K562 (cell line): ENCODE results near the gene MYBPH. TPM values are rescaled to one million over a fixed set of nuclear protein-coding genes. Genes with fewer than 3 reads are reported as not detected.

ENCODE experiments used
- ATAC-seq: fragments of 200-7000 bp; cut with Tn5 transposase; 3 replicates; pipeline ENCODE4 v1.9.1; 2020; ENCODE audit warnings: moderate library complexity
- BruUV-seq: library from RNA; stranded (reverse); fragments of 400-500 nt; replicated peaks from 2 replicates; lab custom pipeline; 2021; lab: Mats Ljungman, UMichigan
- CTCF ChIA-PET: fragments of 300-600 bp; formaldehyde crosslinking; extraction: SDS; loops from one replicate; lab custom pipeline; 2021; ENCODE audit warnings: low intra/inter-chr PET ratio; lab: Yijun Ruan, JAX
- POLR2A ChIA-PET: fragments of 300-600, 350-650 bp; sonication (Branson Sonifier 250); formaldehyde crosslinking; extraction: SDS; loops from one replicate; lab custom pipeline; 2021; ENCODE audit warnings: antibody characterized with exemption, inconsistent platforms; lab: Yijun Ruan, JAX
- DNase-seq, 4 experiments: peaks; one replicate each; pipeline versions ENCODE4 v3.0.0 to v3.0.0-alpha.2; 2011 to 2018; ENCODE audit warnings: low spot score in 3 of 4, mixed read lengths in 3 of 4; ENCODE audit errors: extremely low read depth in 1 of 4
- FAIRE-seq: peaks from 2 replicates; lab custom pipeline; 2011; peaks lifted over from hg19 to GRCh38; lab: Jason Lieb, UNC
- H2AFZ ChIP-seq: 2 replicates; pipeline ENCODE4 v1.6.0; 2011; ENCODE audit warnings: low read depth, low read length, control low read depth, inconsistent platforms
- H3K27ac ChIP-seq: fragments of 200-600 bp; 3 replicates; pipeline ENCODE4 v1.8.0; 2011; ENCODE audit warnings: low read depth, mild to moderate bottlenecking, control low read depth, inconsistent platforms, low read length, moderate library complexity, mixed read lengths; ENCODE audit errors: extremely low read depth
- H3K27me3 ChIP-seq, 2 experiments: fragments of 300-600 bp in 1 of 2; 2 replicates in 1 of 2; 3 replicates in 1 of 2; pipeline versions ENCODE4 v1.6.0 to v1.8.0; 2011; ENCODE audit warnings: inconsistent platforms in 2 of 2, low read length in 2 of 2, mild to moderate bottlenecking in 1 of 2, mixed read lengths in 1 of 2, moderate library complexity in 1 of 2; ENCODE audit not compliant: control insufficient read depth in 2 of 2, insufficient read depth in 2 of 2
- H3K36me3 ChIP-seq: fragments of 300-600 bp; 3 replicates; pipeline ENCODE4 v1.8.0; 2011; ENCODE audit warnings: mild to moderate bottlenecking, low read length, inconsistent platforms; ENCODE audit not compliant: control insufficient read depth, insufficient read depth
- H3K4me1 ChIP-seq, 2 experiments: fragments of 200-600 bp in 1 of 2; replicated peaks in 1 of 2; 2 replicates in 1 of 2; 3 replicates in 1 of 2; pipeline versions ENCODE4 v1.5.1 to v1.8.0; 2011; ENCODE audit warnings: inconsistent platforms in 2 of 2, low read length in 2 of 2, mild to moderate bottlenecking in 1 of 2, mixed read lengths in 1 of 2, moderate library complexity in 1 of 2; ENCODE audit not compliant: control insufficient read depth in 2 of 2, insufficient read depth in 2 of 2
- H3K4me2 ChIP-seq: 2 replicates; pipeline ENCODE4 v1.6.1; 2011; ENCODE audit warnings: low read length, control low read depth, inconsistent platforms, mixed read lengths; ENCODE audit not compliant: insufficient read depth
- H3K4me3 ChIP-seq: fragments of 200-600 bp; sonication (generic), shearing (Covaris generic); 2 replicates; pipeline ENCODE4 v1.5.1; 2016; ENCODE audit warnings: control low read depth, inconsistent platforms
- H3K79me2 ChIP-seq: fragments of 200-600 bp; 3 replicates; pipeline ENCODE4 v1.8.0; 2011; ENCODE audit warnings: low read length, inconsistent platforms; ENCODE audit not compliant: control insufficient read depth, insufficient read depth
- H3K9ac ChIP-seq, 2 experiments: 2 replicates each; pipeline versions ENCODE4 v1.6.0 to v1.6.1; 2011; ENCODE audit warnings: low read depth in 2 of 2, low read length in 2 of 2, control low read depth in 1 of 2, inconsistent platforms in 1 of 2, mild to moderate bottlenecking in 1 of 2, mixed read lengths in 1 of 2; ENCODE audit not compliant: insufficient read depth in 1 of 2
- H3K9me1 ChIP-seq: one replicate; pipeline ENCODE4 v1.6.0; 2011; ENCODE audit warnings: inconsistent platforms, mild to moderate bottlenecking, low read length, moderate library complexity; ENCODE audit not compliant: control insufficient read depth, insufficient read depth
- H3K9me3 ChIP-seq: replicated peaks from 2 replicates; pipeline ENCODE4 v1.5.1; 2011; ENCODE audit warnings: low read depth, low read length, inconsistent platforms; ENCODE audit not compliant: control insufficient read depth, insufficient read depth
- H4K20me1 ChIP-seq: replicated peaks from 2 replicates; pipeline ENCODE4 v1.6.1; 2011; ENCODE audit warnings: low read length, inconsistent platforms, mixed read lengths; ENCODE audit not compliant: control insufficient read depth, insufficient read depth
- BRD9 ChIP-seq: fragments of 450-650 bp; IDR thresholded peaks from 2 replicates; pipeline ENCODE4 v1.6.1; 2018; ENCODE audit warnings: low read depth; ENCODE audit not compliant: partially characterized antibody
- CBX3 ChIP-seq, 2 experiments: IDR thresholded peaks; 1 replicate in 1 of 2; 2 replicates in 1 of 2; pipeline ENCODE4 v1.6.1; 2012; ENCODE audit warnings: inconsistent platforms in 2 of 2, low read length in 2 of 2, borderline replicate concordance in 1 of 2, control low read depth in 1 of 2
- HMG20A ChIP-seq: fragments of 450-650 bp; formaldehyde crosslinking; conservative IDR thresholded peaks from 2 replicates; pipeline ENCODE4 v1.4.0; 2020; ENCODE audit warnings: mild to moderate bottlenecking, mixed read lengths
- HMGN3 ChIP-seq: IDR thresholded peaks from 2 replicates; pipeline ENCODE4 v1.6.1; 2011; ENCODE audit warnings: borderline replicate concordance, low read depth, mild to moderate bottlenecking, mixed read lengths, low read length; ENCODE audit not compliant: insufficient read length; ENCODE audit errors: extremely low read depth
- KAT2B ChIP-seq: IDR thresholded peaks from one replicate; pipeline ENCODE4 v1.6.1; 2012; ENCODE audit warnings: low read depth, mild to moderate bottlenecking, control low read depth, inconsistent platforms, low read length, moderate library complexity
- MEF2A ChIP-seq: IDR thresholded peaks from 2 replicates; pipeline ENCODE4 v1.6.1; 2011; ENCODE audit warnings: low read depth, mild to moderate bottlenecking, low read length, moderate library complexity; ENCODE audit not compliant: control insufficient read depth
- MLLT1 ChIP-seq, 2 experiments: fragments of 450-650 bp; IDR thresholded peaks; 2 replicates each; pipeline ENCODE4 v1.6.1; 2016
- NKRF ChIP-seq: fragments of 450-650 bp; IDR thresholded peaks from 2 replicates; pipeline ENCODE4 v1.6.1; 2016; ENCODE audit warnings: borderline replicate concordance
- PHF21A ChIP-seq: fragments of 450-650 bp; IDR thresholded peaks from 2 replicates; pipeline ENCODE4 v1.6.1; 2017; ENCODE audit warnings: low read depth, borderline replicate concordance
- PREB ChIP-seq: sonication (generic); formaldehyde crosslinking; IDR thresholded peaks from 2 replicates; pipeline ENCODE4 v1.8.1; 2023; ENCODE audit warnings: mild to moderate bottlenecking, missing genetic modification reagents
- PYGO2 ChIP-seq: fragments of 450-650 bp; IDR thresholded peaks from 2 replicates; pipeline ENCODE4 v1.6.1; 2016; ENCODE audit warnings: mild to moderate bottlenecking, missing genetic modification characterization, moderate library complexity, missing compliant biosample characterization
- SAFB2 ChIP-seq: fragments of 200-400 bp; formaldehyde crosslinking; IDR thresholded peaks from 2 replicates; pipeline ENCODE4 v1.6.1; 2018; ENCODE audit warnings: borderline replicate concordance, low read length, low read depth, moderate library complexity; ENCODE audit not compliant: severe bottlenecking
- STAG1 ChIP-seq: sonication (generic); formaldehyde crosslinking; IDR thresholded peaks from 2 replicates; pipeline ENCODE4 v1.5.0; 2020; ENCODE audit warnings: missing genetic modification reagents, borderline replicate concordance
- THRAP3 ChIP-seq: fragments of 450-650 bp; IDR thresholded peaks from 2 replicates; pipeline ENCODE4 v1.6.1; 2016; ENCODE audit warnings: mild to moderate bottlenecking, inconsistent platforms, borderline replicate concordance
- ZBED1 ChIP-seq: IDR thresholded peaks from 2 replicates; pipeline ENCODE4 v1.6.1; 2014
- ZNF280A ChIP-seq: fragments of 450-650 bp; IDR thresholded peaks from 2 replicates; pipeline ENCODE4 v1.6.1; 2018; ENCODE audit warnings: mild to moderate bottlenecking, low read depth; ENCODE audit not compliant: partially characterized antibody
- WGBS: fragments of 100-300 bp; shearing (Covaris generic); methylation state at CpG from one replicate; pipeline ENCODE4 v1.1.6; 2016; ENCODE audit warnings: low coverage, mixed read lengths; ENCODE audit not compliant: insufficient coverage; ENCODE audit errors: missing lambda C conversion rate; 5-methylcytosine and 5-hydroxymethylcytosine counted together
- in situ Hi-C: fragments of 300-500 bp; cut with MboI; formaldehyde crosslinking; loops from 4 replicates; pipeline ENCODE4 v1.15.0; 2018; ENCODE audit warnings: inconsistent platforms, mixed read lengths
- intact Hi-C: fragments of 100-400 bp; cut with micrococcal nuclease; formaldehyde crosslinking; loops from 2 replicates; pipeline ENCODE4 v1.14.2; 2022
- polyA plus RNA-seq, 8 experiments: library from polyadenylated mRNA; depleted of rRNA in 4 of 8; stranded (reverse) in 5 of 8; unstranded in 3 of 8; fragments of >200 nt; fragmentation: Nextera tagmentation in 2 of 8; fragmentation: Illumina TruSeq in 1 of 8; extraction: Ambion mirVana in 2 of 8; extraction: Trizol in 1 of 8; gene quantifications; 2 replicates each; pipeline versions ENCODE4 v1.2.1 to v1.2.3, GENCODE V29; 2011 to 2014; ENCODE audit warnings: inconsistent platforms in 1 of 8, missing spikeins in 1 of 8
- total RNA-seq, 7 experiments: library from RNA; depleted of rRNA in 6 of 7; stranded (reverse); fragments of >200 nt in 6 of 7; fragmentation: Illumina TruSeq in 2 of 7; extraction: Trizol in 2 of 7; gene quantifications; 2 replicates each; pipeline versions ENCODE4 v1.2.1 to v1.2.3, GENCODE V29; 2011 to 2021; ENCODE audit warnings: low replicate concordance in 1 of 7

MYBPH gene
- total and polyA plus RNA-seq, 9 of the 15 experiments (the other 6 are each of a cell fraction or from before 2014, with no cell fraction given), result 0.13 TPM; not detected in 8

- no peak overlapping the region for H3K4me3 ChIP-seq
- no peaks in the 10 kb centered on the region for H3K79me2 ChIP-seq
- in situ Hi-C loops, result no loop called here
- no peaks in the 10 kb centered on the region for H3K36me3 ChIP-seq
- no peak for TF ChIP-seq PREB (CRISPR knock-in tag)
- TF ChIP-seq PHF21A, result no peak
- no peak for TF ChIP-seq THRAP3
- TF ChIP-seq ZBED1, result no peak
- TF ChIP-seq PYGO2 (tag), result no peak
- no peak for TF ChIP-seq MEF2A
- TF ChIP-seq CBX3 (IDR thresholded peaks at IDR 0.05; ENCODE audit: borderline replicate concordance in 1 of 2, low read length in 2 of 2), result no peak
- TF ChIP-seq NKRF, result no peak
- TF ChIP-seq KAT2B, result no peak
- TF ChIP-seq HMGN3, result no peak
- TF ChIP-seq ZNF280A, result no peak
- TF ChIP-seq BRD9, result no peak
- no peak for TF ChIP-seq STAG1
- no peak for TF ChIP-seq HMG20A (CRISPR knock-in tag)
- no peak for TF ChIP-seq SAFB2
- TF ChIP-seq MLLT1 (IDR thresholded peaks at IDR 0.05), result no peak
- DNase-seq (no peak), FAIRE-seq (no peak), ATAC-seq (no peak)
- BruUV-seq, result no TSS peak
- H3K4me2 ChIP-seq, result no peak overlapping the region
- H3K4me1 ChIP-seq, result no peaks in the 10 kb centered on the region
- intact Hi-C loops, result no loop called here
- CTCF ChIA-PET, result no interaction called here
- no peaks in the 10 kb centered on the region for H3K9me3 ChIP-seq
- H3K9me1 ChIP-seq, result no peaks in the 10 kb centered on the region
- WGBS, result 0% methylated on average over 8 of the region's 8 CpGs
- H2AFZ ChIP-seq, result no peak overlapping the region
- peaks cover 34 to 46% of the 10 kb centered on the region in 2 experiments for H3K27me3 ChIP-seq
- H3K9ac ChIP-seq, result no peak overlapping the region
- no peaks in the 10 kb centered on the region; the same call in 1 of the 2 replicates for H4K20me1 ChIP-seq
- H3K27ac ChIP-seq, result no peak overlapping the region
- POLR2A ChIA-PET, result interaction anchor here (0.9 kb wide), 1 partner anchor 16 kb away, joined by 6 read pairs; no protein-coding TSS in a partner anchor
Observed at GRCh38 chr1:203199816-203200571, 24.4 kb upstream of the MYBPH start.
